Measurements from ENCODE around the gene NGFR.

DNA sequence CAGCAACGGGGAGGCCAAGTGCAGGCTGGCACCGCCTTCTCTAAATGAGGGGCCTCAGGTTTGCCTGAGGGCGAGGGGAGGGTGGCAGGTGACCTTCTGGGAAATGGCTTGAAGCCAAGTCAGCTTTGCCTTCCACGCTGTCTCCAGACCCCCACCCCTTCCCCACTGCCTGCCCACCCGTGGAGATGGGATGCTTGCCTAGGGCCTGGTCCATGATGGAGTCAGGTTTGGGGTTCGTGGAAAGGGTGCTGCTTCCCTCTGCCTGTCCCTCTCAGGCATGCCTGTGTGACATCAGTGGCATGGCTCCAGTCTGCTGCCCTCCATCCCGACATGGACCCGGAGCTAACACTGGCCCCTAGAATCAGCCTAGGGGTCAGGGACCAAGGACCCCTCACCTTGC lies 18.5 kb downstream of the NGFR start:
- TF ChIP-seq, protein P1, sequence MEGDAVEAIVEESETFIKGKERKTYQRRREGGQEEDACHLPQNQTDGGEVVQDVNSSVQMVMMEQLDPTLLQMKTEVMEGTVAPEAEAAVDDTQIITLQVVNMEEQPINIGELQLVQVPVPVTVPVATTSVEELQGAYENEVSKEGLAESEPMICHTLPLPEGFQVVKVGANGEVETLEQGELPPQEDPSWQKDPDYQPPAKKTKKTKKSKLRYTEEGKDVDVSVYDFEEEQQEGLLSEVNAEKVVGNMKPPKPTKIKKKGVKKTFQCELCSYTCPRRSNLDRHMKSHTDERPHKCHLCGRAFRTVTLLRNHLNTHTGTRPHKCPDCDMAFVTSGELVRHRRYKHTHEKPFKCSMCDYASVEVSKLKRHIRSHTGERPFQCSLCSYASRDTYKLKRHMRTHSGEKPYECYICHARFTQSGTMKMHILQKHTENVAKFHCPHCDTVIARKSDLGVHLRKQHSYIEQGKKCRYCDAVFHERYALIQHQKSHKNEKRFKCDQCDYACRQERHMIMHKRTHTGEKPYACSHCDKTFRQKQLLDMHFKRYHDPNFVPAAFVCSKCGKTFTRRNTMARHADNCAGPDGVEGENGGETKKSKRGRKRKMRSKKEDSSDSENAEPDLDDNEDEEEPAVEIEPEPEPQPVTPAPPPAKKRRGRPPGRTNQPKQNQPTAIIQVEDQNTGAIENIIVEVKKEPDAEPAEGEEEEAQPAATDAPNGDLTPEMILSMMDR (conservative IDR thresholded peaks at IDR 0.05 in 1 of 2, IDR thresholded peaks at IDR 0.05 in 1 of 2; ENCODE audit: extremely low read depth in 1 of 2, insufficient read depth in 1 of 2, low read depth in 1 of 2, low read length in 2 of 2), result no peak
- no peak for TF ChIP-seq EZH2 (IDR thresholded peaks at IDR 0.05; ENCODE audit: borderline replicate concordance, low read length)
